ENCODE data around the gene PPP6R1.
A peak's percentile ranks its signal among the peaks of the same experiment; 100 is the strongest.

The PPP6R1 gene

GRCh38 chr19:55258828-55259539 lies at the start of gene PPP6R1:
Gene PPP6R1, minus strand, starts transcription at chr19:55259017. Its CDS starts 11,914 bp downstream, at chr19:55247103.
- no peaks in the 10 kb centered on the region for H3K27me3 Mint-ChIP-seq
- peaks cover 47% of the 10 kb centered on the region for H3K4me1 Mint-ChIP-seq (ENCODE audit: low read depth)
- H3K4me3 Mint-ChIP-seq = peak within 1 kb of the TSS; percentile 93
- intact Hi-C loops (cut with micrococcal nuclease) = loop anchor here (1.0 kb wide), 2 partner anchors 21 to 43 kb away; partner anchors contain the start of gene HSPBP1
- H3K9me3 Mint-ChIP-seq = peaks cover 7% of the 10 kb centered on the region
- peak within 1 kb of the TSS; percentile 91 for H3K27ac Mint-ChIP-seq
- peaks cover 48% of the 10 kb centered on the region for H3K36me3 Mint-ChIP-seq (ENCODE audit: low read depth)

- Mint-ChIP-seq H3K9me3 (no peaks in the 10 kb centered on the region), H3K27me3 (no peaks in the 10 kb centered on the region), H3K27ac (no peak overlapping the region), H3K4me1 (ENCODE audit: low read depth) (peaks cover 10% of the 10 kb centered on the region), H3K36me3 (ENCODE audit: low read depth) (peaks cover 21% of the 10 kb centered on the region), H3K4me3 (no peak overlapping the region)
- intact Hi-C loops (cut with micrococcal nuclease) = no loop called here
These were observed 49.5 kb upstream of the PPP6R1 start for GRCh38 chr19:55308281-55308680.

GRCh38 chr19:55306712-55307111 lies 47.9 kb upstream of the PPP6R1 start:
- intact Hi-C loops (cut with micrococcal nuclease) = no loop called here
- peaks cover 15% of the 10 kb centered on the region for H3K4me1 Mint-ChIP-seq (ENCODE audit: low read depth)
- H3K4me3 Mint-ChIP-seq = no peak overlapping the region
- no peak overlapping the region for H3K27ac Mint-ChIP-seq
- H3K27me3 Mint-ChIP-seq = no peaks in the 10 kb centered on the region
- peaks cover 5% of the 10 kb centered on the region for H3K36me3 Mint-ChIP-seq (ENCODE audit: low read depth)
- no peaks in the 10 kb centered on the region for H3K9me3 Mint-ChIP-seq

- no peak overlapping the region for H3K27ac Mint-ChIP-seq
These were observed 47.3 kb upstream of the PPP6R1 start for GRCh38 chr19:55305983-55306562.

GRCh38 chr19:55305491-55305890 lies 46.7 kb upstream of the PPP6R1 start:
- no peaks in the 10 kb centered on the region for H3K9me3 Mint-ChIP-seq
- no peak overlapping the region for H3K4me3 Mint-ChIP-seq
- no peaks in the 10 kb centered on the region for H3K36me3 Mint-ChIP-seq (ENCODE audit: low read depth)
- peaks cover 21% of the 10 kb centered on the region for H3K4me1 Mint-ChIP-seq (ENCODE audit: low read depth)
- H3K27me3 Mint-ChIP-seq = peaks cover 4% of the 10 kb centered on the region
- intact Hi-C loops (cut with micrococcal nuclease) = loop anchor here (2.0 kb wide), 1 partner anchor 33 kb away; the partner anchor contains the start of gene KMT5C
- H3K27ac Mint-ChIP-seq = no peak overlapping the region

More at GRCh38 chr19:55305983-55306562, 47.3 kb upstream of the PPP6R1 start:
- Mint-ChIP-seq H3K4me1 (ENCODE audit: low read depth) (peaks cover 21% of the 10 kb centered on the region), H3K36me3 (ENCODE audit: low read depth) (no peaks in the 10 kb centered on the region), H3K9me3 (no peaks in the 10 kb centered on the region), H3K27me3 (peaks cover under 1% of the 10 kb centered on the region), H3K4me3 (no peak overlapping the region)
- intact Hi-C loops (cut with micrococcal nuclease) = loop anchor here (2.0 kb wide), 1 partner anchor 33 kb away; the partner anchor contains the start of gene KMT5C

- Mint-ChIP-seq H3K4me1 (ENCODE audit: low read depth) (peaks cover 21% of the 10 kb centered on the region), H3K27ac (no peak overlapping the region), H3K27me3 (peaks cover 6% of the 10 kb centered on the region), H3K36me3 (ENCODE audit: low read depth) (no peaks in the 10 kb centered on the region), H3K4me3 (no peak overlapping the region), H3K9me3 (no peaks in the 10 kb centered on the region)
- intact Hi-C loops (cut with micrococcal nuclease) = loop anchor here (2.0 kb wide), 1 partner anchor 34 kb away; the partner anchor contains the start of gene KMT5C
These were observed 46.2 kb upstream of the PPP6R1 start for GRCh38 chr19:55304980-55305379.

- H3K27ac Mint-ChIP-seq = no peak overlapping the region
- no peaks in the 10 kb centered on the region for H3K36me3 Mint-ChIP-seq (ENCODE audit: low read depth)
- H3K9me3 Mint-ChIP-seq = no peaks in the 10 kb centered on the region
- peaks cover 11% of the 10 kb centered on the region for H3K27me3 Mint-ChIP-seq
- intact Hi-C loops (cut with micrococcal nuclease) = loop anchor here (2.0 kb wide), 1 partner anchor 34 kb away; the partner anchor contains the start of gene KMT5C
- H3K4me1 Mint-ChIP-seq (ENCODE audit: low read depth) = peaks cover 21% of the 10 kb centered on the region
- H3K4me3 Mint-ChIP-seq = no peak overlapping the region
These were observed 45.6 kb upstream of the PPP6R1 start for GRCh38 chr19:55304279-55304978.

GRCh38 chr19:55303477-55303876 lies 44.7 kb upstream of the PPP6R1 start:
- Mint-ChIP-seq H3K36me3 (ENCODE audit: low read depth) (no peaks in the 10 kb centered on the region), H3K4me1 (ENCODE audit: low read depth) (peaks cover 21% of the 10 kb centered on the region), H3K9me3 (no peaks in the 10 kb centered on the region), H3K4me3 (no peak overlapping the region), H3K27me3 (peaks cover 15% of the 10 kb centered on the region), H3K27ac (no peak overlapping the region)
- intact Hi-C loops (cut with micrococcal nuclease) = no loop called here

- H3K36me3 Mint-ChIP-seq (ENCODE audit: low read depth) = no peaks in the 10 kb centered on the region
- no peak overlapping the region for H3K4me3 Mint-ChIP-seq
- no peak overlapping the region for H3K27ac Mint-ChIP-seq
- no peaks in the 10 kb centered on the region for H3K9me3 Mint-ChIP-seq
- H3K27me3 Mint-ChIP-seq = peaks cover 18% of the 10 kb centered on the region
- intact Hi-C loops (cut with micrococcal nuclease) = no loop called here
- H3K4me1 Mint-ChIP-seq (ENCODE audit: low read depth) = peaks cover 21% of the 10 kb centered on the region
These were observed 43.5 kb upstream of the PPP6R1 start for GRCh38 chr19:55302318-55302703.

GRCh38 chr19:55301459-55302317 lies 42.9 kb upstream of the PPP6R1 start:
- Mint-ChIP-seq H3K27me3 (peaks cover 21% of the 10 kb centered on the region), H3K4me1 (ENCODE audit: low read depth) (peaks cover 21% of the 10 kb centered on the region)

GRCh38 chr19:55300886-55301458 lies 42.2 kb upstream of the PPP6R1 start:
- intact Hi-C loops (cut with micrococcal nuclease) = no loop called here
- Mint-ChIP-seq H3K4me3 (peak overlapping the region; percentile 70), H3K27me3 (peaks cover 21% of the 10 kb centered on the region), H3K4me1 (ENCODE audit: low read depth) (peaks cover 14% of the 10 kb centered on the region), H3K36me3 (ENCODE audit: low read depth) (no peaks in the 10 kb centered on the region), H3K9me3 (no peaks in the 10 kb centered on the region), H3K27ac (no peak overlapping the region)

More at GRCh38 chr19:55301459-55302317, 42.9 kb upstream of the PPP6R1 start:
- intact Hi-C loops (cut with micrococcal nuclease) = no loop called here
- Mint-ChIP-seq H3K9me3 (no peaks in the 10 kb centered on the region), H3K36me3 (ENCODE audit: low read depth) (no peaks in the 10 kb centered on the region), H3K27ac (no peak overlapping the region), H3K4me3 (peak overlapping the region; percentile 70)

- Mint-ChIP-seq H3K4me1 (ENCODE audit: low read depth) (peaks cover 13% of the 10 kb centered on the region), H3K27ac (no peak overlapping the region), H3K36me3 (ENCODE audit: low read depth) (no peaks in the 10 kb centered on the region), H3K4me3 (no peak overlapping the region), H3K27me3 (peaks cover 21% of the 10 kb centered on the region), H3K9me3 (no peaks in the 10 kb centered on the region)
- intact Hi-C loops (cut with micrococcal nuclease) = loop anchor here (10.0 kb wide), 1 partner anchor 155 kb away; the partner anchor contains the start of gene TNNT1
These were observed 41.2 kb upstream of the PPP6R1 start for GRCh38 chr19:55299991-55300390.

- Mint-ChIP-seq H3K36me3 (ENCODE audit: low read depth) (no peaks in the 10 kb centered on the region), H3K9me3 (no peaks in the 10 kb centered on the region), H3K27ac (no peak overlapping the region), H3K4me1 (ENCODE audit: low read depth) (peaks cover 11% of the 10 kb centered on the region), H3K27me3 (peaks cover 21% of the 10 kb centered on the region), H3K4me3 (no peak overlapping the region)
- intact Hi-C loops (cut with micrococcal nuclease) = loop anchor here (10.0 kb wide), 1 partner anchor 152 kb away; the partner anchor contains the start of gene TNNT1
These were observed 38.5 kb upstream of the PPP6R1 start for GRCh38 chr19:55297267-55297666.
